ENCODE data around the gene JADE1.

Gene JADE1

DNA sequence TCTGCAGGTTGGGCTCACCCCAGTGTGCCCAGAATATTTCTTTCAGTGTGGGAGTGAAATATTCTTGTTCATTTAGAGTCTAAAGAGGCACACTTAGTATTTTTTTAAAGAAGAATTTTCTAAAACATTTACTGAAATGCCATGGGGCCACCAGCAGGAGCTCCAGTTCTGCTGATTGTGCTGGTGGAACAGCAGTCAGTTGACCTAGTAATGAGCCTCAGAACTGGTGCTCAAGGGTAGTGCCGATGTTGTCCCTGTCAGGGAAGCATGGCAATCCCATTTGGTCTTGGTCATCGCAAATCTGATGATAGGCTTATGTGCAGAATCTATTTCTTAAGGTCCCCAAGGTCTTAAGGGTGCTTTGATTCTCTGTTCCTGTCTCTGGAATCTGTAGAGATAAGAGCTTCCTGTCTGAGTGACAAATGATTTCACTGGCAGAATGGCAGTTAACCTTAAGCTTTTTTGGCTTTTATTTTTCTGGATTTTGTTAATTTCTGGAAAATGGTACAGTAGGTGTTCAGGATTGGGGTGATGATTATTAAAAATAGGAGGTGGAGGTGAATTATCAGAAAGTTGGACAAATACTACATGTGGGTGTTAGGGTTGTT lies 31.3 kb downstream of the JADE1 start:
- no peaks in the 10 kb centered on the region for H3K9me3 Mint-ChIP-seq
- TF ChIP-seq CTCF (IDR thresholded peaks at IDR 0.05), result no peak
- H3K4me3 Mint-ChIP-seq, result no peak overlapping the region
- H3K27me3 Mint-ChIP-seq (ENCODE audit: low read depth, poor library complexity), result no peaks in the 10 kb centered on the region
- peak overlapping the region; percentile 40 for H3K27ac Mint-ChIP-seq
- DNase-seq, result no peak
- peaks cover 34% of the 10 kb centered on the region for H3K4me1 Mint-ChIP-seq
- peaks cover 53% of the 10 kb centered on the region for H3K36me3 Mint-ChIP-seq (ENCODE audit: low read depth)

- H3K36me3 Mint-ChIP-seq (ENCODE audit: low read depth), result peaks cover 58% of the 10 kb centered on the region
- H3K27ac Mint-ChIP-seq, result peak overlapping the region; percentile 40
- H3K27me3 Mint-ChIP-seq (ENCODE audit: low read depth, poor library complexity), result no peaks in the 10 kb centered on the region
- H3K4me1 Mint-ChIP-seq, result peaks cover 34% of the 10 kb centered on the region
- H3K4me3 Mint-ChIP-seq, result no peak overlapping the region
- DNase-seq, result no peak
- H3K9me3 Mint-ChIP-seq, result no peaks in the 10 kb centered on the region
- TF ChIP-seq CTCF (IDR thresholded peaks at IDR 0.05), result no peak
Measured at GRCh38 chr4:128841402-128841801, 31.9 kb downstream of the JADE1 start.

DNA sequence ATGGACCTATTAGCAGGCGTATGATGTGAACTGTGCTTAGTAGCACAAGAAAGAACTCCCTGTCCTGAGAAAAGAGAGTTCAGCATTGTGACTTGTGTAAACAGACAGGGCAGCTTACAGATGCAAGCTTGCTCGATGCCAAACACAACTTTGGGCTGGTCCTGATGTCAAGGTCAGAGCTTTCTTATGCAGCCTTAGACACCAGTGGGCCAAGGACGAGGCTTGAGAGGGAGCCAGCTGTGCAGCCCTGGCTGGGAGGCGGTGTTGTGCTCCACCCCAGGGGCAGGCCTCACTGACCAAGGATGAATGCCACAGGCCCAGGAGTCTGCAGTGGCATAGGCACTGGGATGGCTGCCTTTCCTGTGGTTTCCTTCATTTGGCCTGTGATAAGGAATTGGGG lies 35.4 kb downstream of the JADE1 start:
- no peak overlapping the region for H3K4me3 Mint-ChIP-seq
- no peaks in the 10 kb centered on the region for H3K9me3 Mint-ChIP-seq
- H3K27me3 Mint-ChIP-seq (ENCODE audit: low read depth, poor library complexity), result no peaks in the 10 kb centered on the region
- TF ChIP-seq CTCF (IDR thresholded peaks at IDR 0.05), result no peak
- no peak for DNase-seq
- peaks cover 79% of the 10 kb centered on the region for H3K36me3 Mint-ChIP-seq (ENCODE audit: low read depth)
- H3K4me1 Mint-ChIP-seq, result peaks cover 31% of the 10 kb centered on the region
- H3K27ac Mint-ChIP-seq, result no peak overlapping the region

DNA sequence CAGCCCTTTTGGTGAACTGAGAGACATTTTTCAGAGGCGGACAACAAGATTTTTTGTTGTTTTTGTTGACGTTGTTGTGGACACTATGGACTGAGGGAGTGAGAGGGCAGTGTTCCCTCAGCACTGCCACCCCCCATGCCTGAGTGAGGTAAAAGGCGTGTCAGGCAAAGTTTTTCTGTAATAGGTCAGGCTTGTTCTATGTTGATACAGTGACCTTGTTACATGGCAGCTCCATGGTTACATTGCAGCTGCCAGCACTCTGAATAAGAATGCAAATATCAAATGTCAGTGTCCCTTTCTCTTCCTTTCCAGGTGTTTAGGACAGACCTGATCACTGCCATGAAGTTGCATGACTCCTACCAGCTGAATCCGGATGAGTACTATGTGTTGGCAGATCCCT lies 36.6 kb downstream of the JADE1 start:
- no peak for DNase-seq
- Mint-ChIP-seq H3K36me3 (ENCODE audit: low read depth) (peaks cover 79% of the 10 kb centered on the region), H3K27me3 (ENCODE audit: low read depth, poor library complexity) (no peaks in the 10 kb centered on the region), H3K9me3 (no peaks in the 10 kb centered on the region), H3K4me3 (no peak overlapping the region), H3K27ac (no peak overlapping the region), H3K4me1 (peaks cover 23% of the 10 kb centered on the region)
- no peak for TF ChIP-seq CTCF (IDR thresholded peaks at IDR 0.05)

GRCh38 chr4:128847082-128847724 lies 37.7 kb downstream of the JADE1 start:
- TF ChIP-seq CTCF (IDR thresholded peaks at IDR 0.05), result no peak
- peak overlapping the region; percentile 46 for H3K27ac Mint-ChIP-seq
- no peak for DNase-seq
- no peaks in the 10 kb centered on the region for H3K27me3 Mint-ChIP-seq (ENCODE audit: low read depth, poor library complexity)
- H3K9me3 Mint-ChIP-seq, result no peaks in the 10 kb centered on the region
- H3K4me3 Mint-ChIP-seq, result no peak overlapping the region
- H3K4me1 Mint-ChIP-seq, result peaks cover 15% of the 10 kb centered on the region
- H3K36me3 Mint-ChIP-seq (ENCODE audit: low read depth), result peaks cover 84% of the 10 kb centered on the region

DNA sequence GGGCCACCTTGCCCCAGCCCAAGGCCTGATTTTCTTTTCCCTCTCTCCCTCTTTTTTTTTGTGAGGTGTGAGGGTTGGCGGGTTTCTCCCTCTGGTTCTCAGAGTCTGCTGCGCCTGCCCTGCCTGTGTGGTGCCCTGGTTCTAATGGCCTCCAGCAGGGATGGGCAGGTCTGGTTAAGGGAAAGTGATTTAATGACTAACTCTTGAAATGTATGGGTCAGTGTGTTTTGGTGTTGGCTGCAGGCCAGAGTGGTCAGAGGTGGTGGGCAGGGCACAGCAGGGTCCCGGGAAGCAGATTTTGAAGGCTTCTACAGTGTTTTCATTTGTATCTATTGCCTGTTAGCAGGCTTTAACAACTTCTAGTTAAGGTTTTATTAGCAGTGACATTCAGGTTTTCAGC lies 39.0 kb downstream of the JADE1 start:
- no peaks in the 10 kb centered on the region for H3K9me3 Mint-ChIP-seq
- TF ChIP-seq CTCF (IDR thresholded peaks at IDR 0.05), result no peak
- peaks cover 81% of the 10 kb centered on the region for H3K36me3 Mint-ChIP-seq (ENCODE audit: low read depth)
- H3K27ac Mint-ChIP-seq, result peak overlapping the region; percentile 59
- H3K4me1 Mint-ChIP-seq, result peaks cover 12% of the 10 kb centered on the region
- DNase-seq, result no peak
- H3K4me3 Mint-ChIP-seq, result no peak overlapping the region
- H3K27me3 Mint-ChIP-seq (ENCODE audit: low read depth, poor library complexity), result no peaks in the 10 kb centered on the region
